H9 (cell line): ENCODE results near the gene PRSS1. TPM values are rescaled to one million over a fixed set of nuclear protein-coding genes. Genes with fewer than 3 reads are reported as not detected.
"Not testable (repeated sequence)": the region's sequence is repeated elsewhere in the genome, so short reads cannot be mapped to it uniquely, and the experiment has no call there.

ENCODE experiments used
- DNase-seq: peaks from one replicate; pipeline ENCODE4 v3.0.0-alpha.2; 2017
- H2AFZ ChIP-seq: one replicate; pipeline ENCODE4 v1.6.1; 2013; ENCODE audit warnings: mild to moderate bottlenecking, low read length, control low read depth, moderate library complexity
- H2AK5ac ChIP-seq: 2 replicates; pipeline ENCODE4 v1.6.1; 2013; ENCODE audit warnings: low read length, control low read depth, mixed read lengths; ENCODE audit not compliant: insufficient read length
- H2BK120ac ChIP-seq: one replicate; pipeline ENCODE4 v1.6.1; 2013; ENCODE audit warnings: low read depth, mild to moderate bottlenecking, low read length, control low read depth, inconsistent platforms; ENCODE audit not compliant: poor library complexity, severe bottlenecking
- H2BK12ac ChIP-seq: 2 replicates; pipeline ENCODE4 v1.6.1; 2013; ENCODE audit warnings: low read length, control low read depth, mixed read lengths, low read depth; ENCODE audit not compliant: insufficient read length
- H2BK15ac ChIP-seq: 2 replicates; pipeline ENCODE4 v1.6.1; 2013; ENCODE audit warnings: low read depth, low read length, control low read depth
- H2BK20ac ChIP-seq: one replicate; pipeline ENCODE4 v1.6.1; 2013; ENCODE audit warnings: low read depth, mild to moderate bottlenecking, low read length, control low read depth, inconsistent platforms; ENCODE audit not compliant: poor library complexity, severe bottlenecking
- H2BK5ac ChIP-seq: 2 replicates; pipeline ENCODE4 v1.6.1; 2013; ENCODE audit warnings: low read length, control low read depth, mixed read lengths; ENCODE audit not compliant: insufficient read length
- H3K14ac ChIP-seq: 2 replicates; pipeline ENCODE4 v1.6.1; 2013; ENCODE audit warnings: low read length, control low read depth; ENCODE audit not compliant: insufficient read depth
- H3K18ac ChIP-seq: 2 replicates; pipeline ENCODE4 v1.6.1; 2013; ENCODE audit warnings: low read depth, mild to moderate bottlenecking, mixed read lengths, low read length, control low read depth; ENCODE audit not compliant: insufficient read length
- H3K23ac ChIP-seq: 2 replicates; pipeline ENCODE4 v1.6.1; 2013; ENCODE audit warnings: low read length, control low read depth, mixed read lengths, low read depth; ENCODE audit not compliant: insufficient read length
- H3K23me2 ChIP-seq: 2 replicates; pipeline ENCODE4 v1.6.1; 2013; ENCODE audit warnings: low read depth, mild to moderate bottlenecking, mixed read lengths, low read length, control low read depth; ENCODE audit not compliant: insufficient read length, poor library complexity, severe bottlenecking
- H3K27ac ChIP-seq: 2 replicates; pipeline ENCODE4 v1.5.1; 2013; ENCODE audit warnings: low read length, control low read depth, mixed read lengths, low read depth; ENCODE audit not compliant: insufficient read length
- H3K27me3 ChIP-seq: 2 replicates; pipeline ENCODE4 v1.6.1; 2013; ENCODE audit warnings: low read length, control low read depth, inconsistent platforms; ENCODE audit not compliant: insufficient read depth
- H3K4ac ChIP-seq: 2 replicates; pipeline ENCODE4 v1.6.1; 2013; ENCODE audit warnings: low read depth, mild to moderate bottlenecking, control low read depth, inconsistent platforms, low read length, moderate library complexity
- H3K4me1 ChIP-seq: 2 replicates; pipeline ENCODE4 v1.6.1; 2013; ENCODE audit warnings: low read length, control low read depth, inconsistent platforms; ENCODE audit not compliant: insufficient read depth
- H3K4me2 ChIP-seq: 2 replicates; pipeline ENCODE4 v1.6.1; 2013; ENCODE audit warnings: low read length, control low read depth, mixed read lengths; ENCODE audit not compliant: insufficient read length, insufficient read depth
- H3K56ac ChIP-seq: 2 replicates; pipeline ENCODE4 v1.6.1; 2013; ENCODE audit warnings: low read depth, mild to moderate bottlenecking, mixed read lengths, low read length, control low read depth; ENCODE audit not compliant: insufficient read length
- H3K79me1 ChIP-seq: 2 replicates; pipeline ENCODE4 v1.6.1; 2013; ENCODE audit warnings: low read depth, mild to moderate bottlenecking, moderate library complexity, low read length, control low read depth, inconsistent platforms; ENCODE audit not compliant: insufficient read depth, poor library complexity, severe bottlenecking
- H3K79me2 ChIP-seq: 2 replicates; pipeline ENCODE4 v1.6.1; 2013; ENCODE audit warnings: low read length, control low read depth, inconsistent platforms; ENCODE audit not compliant: insufficient read depth
- H3K9ac ChIP-seq: 2 replicates; pipeline ENCODE4 v1.6.1; 2013; ENCODE audit warnings: low read length, control low read depth, mixed read lengths; ENCODE audit not compliant: insufficient read length; ENCODE audit errors: extremely low read depth
- H3K9me3 ChIP-seq: one replicate; pipeline ENCODE4 v1.6.1; 2013; ENCODE audit warnings: low read depth, low read length, inconsistent platforms; ENCODE audit not compliant: control insufficient read depth
- H3T11ph ChIP-seq: one replicate; pipeline ENCODE4 v1.6.1; 2013; ENCODE audit warnings: mild to moderate bottlenecking, low read length, control low read depth, inconsistent platforms
- H4K20me1 ChIP-seq: one replicate; pipeline ENCODE4 v1.6.1; 2013; ENCODE audit not compliant: control insufficient read depth, insufficient read length, insufficient read depth
- H4K5ac ChIP-seq: 2 replicates; pipeline ENCODE4 v1.6.1; 2013; ENCODE audit warnings: low read depth, mild to moderate bottlenecking, mixed read lengths, low read length, control low read depth; ENCODE audit not compliant: insufficient read length
- H4K8ac ChIP-seq: replicated peaks from 2 replicates; pipeline ENCODE4 v1.6.1; 2013; ENCODE audit warnings: low read length, control low read depth, mixed read lengths, low read depth; ENCODE audit not compliant: insufficient read length
- H4K91ac ChIP-seq: 2 replicates; pipeline ENCODE4 v1.6.1; 2013; ENCODE audit warnings: low read depth, mild to moderate bottlenecking, moderate library complexity, mixed read lengths, low read length, control low read depth; ENCODE audit not compliant: insufficient read length
- H3K27ac Mint-ChIP-seq, 3 experiments: 2 replicates in 2 of 3; 3 replicates in 1 of 3; pipeline ENCODE4 v1.8.0; 2020 to 2021; ENCODE audit warnings: mixed read lengths in 3 of 3, mild to moderate bottlenecking in 1 of 3, moderate library complexity in 1 of 3
- H3K27me3 Mint-ChIP-seq: 2 replicates; pipeline ENCODE4 v1.8.0; 2021; ENCODE audit warnings: low read depth, mild to moderate bottlenecking, moderate library complexity, mixed read lengths
- H3K36me3 Mint-ChIP-seq, 3 experiments: 2 replicates in 2 of 3; 3 replicates in 1 of 3; pipeline ENCODE4 v1.8.0; 2020 to 2021; ENCODE audit warnings: low read depth in 3 of 3, mixed read lengths in 3 of 3; ENCODE audit not compliant: insufficient read depth in 1 of 3
- H3K4me1 Mint-ChIP-seq, 2 experiments: 2 replicates each; pipeline ENCODE4 v1.8.0; 2020; ENCODE audit warnings: mixed read lengths in 2 of 2
- H3K4me3 Mint-ChIP-seq, 2 experiments: 2 replicates in 1 of 2; 3 replicates in 1 of 2; pipeline ENCODE4 v1.8.0; 2020 to 2021; ENCODE audit warnings: mild to moderate bottlenecking in 2 of 2, mixed read lengths in 2 of 2, moderate library complexity in 1 of 2
- H3K9me3 Mint-ChIP-seq, 2 experiments: 2 replicates in 1 of 2; 3 replicates in 1 of 2; pipeline ENCODE4 v1.8.0; 2020; ENCODE audit warnings: mild to moderate bottlenecking in 2 of 2, mixed read lengths in 2 of 2, moderate library complexity in 1 of 2
- CTCF ChIP-seq: fragments of 200-600 bp; sonication (generic); conservative IDR thresholded peaks from 3 replicates; pipeline ENCODE4 v1.8.0; 2021; ENCODE audit warnings: antibody characterized with exemption, mild to moderate bottlenecking
- WGBS: extraction: QIAGEN DNeasy Blood & Tissue Kit; methylation state at CpG from one replicate; pipeline ENCODE4 v1.1.7; 2013; ENCODE audit warnings: missing lambda C conversion rate, low lambda C conversion rate, mixed read lengths; ENCODE audit not compliant: insufficient read length; ENCODE audit errors: extremely low coverage; 5-methylcytosine and 5-hydroxymethylcytosine counted together
- total RNA-seq: library from RNA; stranded (reverse); gene quantifications from 2 replicates; pipeline ENCODE4 v1.2.1, GENCODE V29; 2021

The PRSS1 gene
- total RNA-seq, 1 experiment from 2014 or later, result not detected

- no peak for DNase-seq
- Histone ChIP-seq H3K23ac (no peak overlapping the region), H3K27ac (no peak overlapping the region), H3K9ac (no peak overlapping the region), H2BK15ac (no peak overlapping the region), H3K14ac (no peak overlapping the region), H2AK5ac (no peak overlapping the region), H3K18ac (no peak overlapping the region), H4K8ac (no peak overlapping the region), H2BK20ac (no peak overlapping the region), H3K79me1 (no peaks in the 10 kb centered on the region), H3K4me1 (no peaks in the 10 kb centered on the region; the same call in 1 of the 2 replicates), H3K9me3 (no peaks in the 10 kb centered on the region), H3K4me2 (no peak overlapping the region), H4K20me1 (no peaks in the 10 kb centered on the region), H3K79me2 (no peaks in the 10 kb centered on the region), H3T11ph (no peak overlapping the region), H4K5ac (no peak overlapping the region), H2BK120ac (no peak overlapping the region), H2BK12ac (no peak overlapping the region), H2AFZ (no peak overlapping the region), H2BK5ac (no peak overlapping the region), H3K56ac (no peak overlapping the region), H4K91ac (no peak overlapping the region), H3K27me3 (no peaks in the 10 kb centered on the region), H3K23me2 (no peaks in the 10 kb centered on the region), H3K4ac (no peak overlapping the region)
- Mint-ChIP-seq H3K4me3 (no peak overlapping the region), H3K9me3 (peaks cover 9% of the 10 kb centered on the region in 2 experiments), H3K27me3 (no peaks in the 10 kb centered on the region), H3K4me1 (peaks cover 46 to 63% of the 10 kb centered on the region in 2 experiments), H3K27ac (peak overlapping the region in 2 of 3 experiments; percentile 14 to 60; a peak in 3 of 7 replicates), H3K36me3 (peaks cover 0 to 19% (median 8%) of the 10 kb centered on the region in 3 experiments; a peak in 5 of 7 replicates)
- no peak for TF ChIP-seq CTCF
- WGBS, result no CpG with 5 or more reads among the region's 9 CpGs
These were observed 45.5 kb upstream of the PRSS1 start for GRCh38 chr7:142703655-142704305.

GRCh38 chr7:142708726-142709125, 40.5 kb upstream of the PRSS1 start:
- not testable (repeated sequence) for H3K23me2 ChIP-seq, H3K4me1 ChIP-seq, H2AK5ac ChIP-seq, H3K79me1 ChIP-seq, DNase-seq, H3K18ac ChIP-seq, H3K27me3 Mint-ChIP-seq, H3K9me3 Mint-ChIP-seq, H3K27me3 ChIP-seq, H3K14ac ChIP-seq, H4K8ac ChIP-seq, H4K91ac ChIP-seq, H3K23ac ChIP-seq, H4K20me1 ChIP-seq, H3K36me3 Mint-ChIP-seq, H3T11ph ChIP-seq, H2BK120ac ChIP-seq, H3K4me2 ChIP-seq, H3K9ac ChIP-seq, H3K27ac Mint-ChIP-seq, H3K27ac ChIP-seq, H3K79me2 ChIP-seq, H3K56ac ChIP-seq, H4K5ac ChIP-seq, H2AFZ ChIP-seq, H2BK5ac ChIP-seq, H2BK20ac ChIP-seq, H2BK15ac ChIP-seq, H3K4ac ChIP-seq, H3K4me3 Mint-ChIP-seq, H2BK12ac ChIP-seq, H3K9me3 ChIP-seq
- peaks cover 59 to 64% of the 10 kb centered on the region in 2 experiments for H3K4me1 Mint-ChIP-seq
